Lower lobe of right lung (tissue), 2 donors: ENCODE data around the gene TRAP1. TPM values are rescaled to one million over a fixed set of nuclear protein-coding genes. Genes with fewer than 3 reads are reported as not detected.

Experiments used
- ATAC-seq, 2 donors: fragments of 200-7000 bp; cut with Tn5 transposase; one replicate each; pipeline ENCODE4 v1.9.1; 2020 to 2022; ENCODE audit warnings: mild to moderate bottlenecking in 2 of 2, moderate library complexity in 2 of 2
- DNase-seq: peaks from one replicate; pipeline ENCODE4 v3.0.0-alpha.2; 2020
- H3K27ac ChIP-seq: fragments of 200-600 bp; one replicate; pipeline ENCODE4 v1.8.0; 2022
- H3K27me3 ChIP-seq: fragments of 200-600 bp; one replicate; pipeline ENCODE4 v1.8.0; 2022; ENCODE audit warnings: low read depth
- H3K36me3 ChIP-seq: fragments of 200-600 bp; one replicate; pipeline ENCODE4 v1.8.0; 2022; ENCODE audit warnings: mild to moderate bottlenecking
- H3K4me1 ChIP-seq: fragments of 200-600 bp; one replicate; pipeline ENCODE4 v1.8.0; 2022
- H3K4me3 ChIP-seq: fragments of 200-600 bp; one replicate; pipeline ENCODE4 v1.8.0; 2022; ENCODE audit warnings: mild to moderate bottlenecking
- H3K9me3 ChIP-seq: fragments of 200-600 bp; one replicate; pipeline ENCODE4 v1.8.0; 2022
- intact Hi-C: fragments of 100-400 bp; cut with DNase I; formaldehyde crosslinking; loops from one replicate; pipeline ENCODE4 v1.11.0; 2022
- total RNA-seq: library from RNA; stranded (reverse); fragmentation: NEBNext Ultra II Directional; extraction: Animal tissue kit (Norgen Biotek cat#: 25700); gene quantifications from one replicate; pipeline ENCODE4 v1.2.1, GENCODE V29; 2021
- TF ChIP-seq, protein P1 (sequence below): fragments of 200-600 bp; IDR thresholded peaks from one replicate; pipeline ENCODE4 v1.8.0; 2022; ENCODE audit warnings: antibody characterized with exemption, mild to moderate bottlenecking
- donor health status: DM: no; HTN: yes; CAD: no; lungs with severe emphysema.

TRAP1 gene
- total RNA-seq, 1 donor from 2014 or later: 51.8 TPM

GRCh38 chr16:3698941-3699340, 18.4 kb downstream of the TRAP1 start:
- no peak overlapping the region for H3K27ac ChIP-seq
- no peaks in the 10 kb centered on the region for H3K4me1 ChIP-seq
- no peak overlapping the region for H3K4me3 ChIP-seq
- no peaks in the 10 kb centered on the region for H3K27me3 ChIP-seq
- intact Hi-C loops: no loop called here
- ATAC-seq (no peak), DNase-seq (no peak)
- no peaks in the 10 kb centered on the region for H3K9me3 ChIP-seq
- peaks cover 3% of the 10 kb centered on the region for H3K36me3 ChIP-seq
- TF ChIP-seq, protein P1, sequence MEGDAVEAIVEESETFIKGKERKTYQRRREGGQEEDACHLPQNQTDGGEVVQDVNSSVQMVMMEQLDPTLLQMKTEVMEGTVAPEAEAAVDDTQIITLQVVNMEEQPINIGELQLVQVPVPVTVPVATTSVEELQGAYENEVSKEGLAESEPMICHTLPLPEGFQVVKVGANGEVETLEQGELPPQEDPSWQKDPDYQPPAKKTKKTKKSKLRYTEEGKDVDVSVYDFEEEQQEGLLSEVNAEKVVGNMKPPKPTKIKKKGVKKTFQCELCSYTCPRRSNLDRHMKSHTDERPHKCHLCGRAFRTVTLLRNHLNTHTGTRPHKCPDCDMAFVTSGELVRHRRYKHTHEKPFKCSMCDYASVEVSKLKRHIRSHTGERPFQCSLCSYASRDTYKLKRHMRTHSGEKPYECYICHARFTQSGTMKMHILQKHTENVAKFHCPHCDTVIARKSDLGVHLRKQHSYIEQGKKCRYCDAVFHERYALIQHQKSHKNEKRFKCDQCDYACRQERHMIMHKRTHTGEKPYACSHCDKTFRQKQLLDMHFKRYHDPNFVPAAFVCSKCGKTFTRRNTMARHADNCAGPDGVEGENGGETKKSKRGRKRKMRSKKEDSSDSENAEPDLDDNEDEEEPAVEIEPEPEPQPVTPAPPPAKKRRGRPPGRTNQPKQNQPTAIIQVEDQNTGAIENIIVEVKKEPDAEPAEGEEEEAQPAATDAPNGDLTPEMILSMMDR: no peak

DNA sequence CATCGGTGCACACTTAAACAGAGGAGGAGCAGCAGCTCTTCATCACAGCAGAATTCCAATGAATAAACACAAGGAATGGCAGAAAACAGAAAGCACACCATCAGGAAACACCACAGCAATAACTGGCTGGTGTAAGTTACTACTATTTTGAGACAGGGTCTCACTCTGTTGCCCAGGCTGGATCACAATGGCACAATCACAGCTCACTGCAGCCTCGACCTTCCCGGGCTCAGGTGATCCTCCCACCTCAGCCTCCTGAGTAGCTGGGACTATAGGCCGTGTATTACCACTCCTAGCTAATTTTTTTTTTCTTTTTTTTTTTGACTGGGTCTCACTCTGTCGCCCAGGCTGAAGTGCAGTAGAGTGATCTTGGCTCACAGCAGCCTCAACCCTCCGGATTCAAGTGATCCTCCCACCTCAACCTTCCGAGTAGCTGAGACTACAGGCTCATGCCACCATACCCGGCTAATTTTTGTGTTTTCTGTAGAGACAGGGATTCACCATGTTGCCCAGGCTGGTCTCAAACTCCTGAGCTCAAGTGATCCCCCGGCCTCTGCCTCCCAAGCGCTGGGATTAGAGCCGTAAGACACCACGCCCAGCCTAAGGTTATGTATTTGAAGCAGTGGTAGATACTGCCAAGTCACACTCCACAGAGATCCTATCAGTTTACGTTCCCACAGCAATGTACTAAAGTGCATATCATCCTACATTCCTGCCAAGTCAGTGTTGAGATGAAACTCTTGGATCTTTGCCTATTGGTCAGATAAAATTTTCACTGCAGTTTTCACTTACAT, 20.7 kb downstream of the TRAP1 start:
- TF ChIP-seq, protein P1: no peak
- Histone ChIP-seq H3K4me1 (no peaks in the 10 kb centered on the region), H3K9me3 (no peaks in the 10 kb centered on the region), H3K36me3 (no peaks in the 10 kb centered on the region), H3K4me3 (no peak overlapping the region), H3K27me3 (no peaks in the 10 kb centered on the region), H3K27ac (no peak overlapping the region)
- no peak for ATAC-seq
- intact Hi-C loops: no loop called here
- no peak for DNase-seq

GRCh38 chr16:3695610-3696369, 21.5 kb downstream of the TRAP1 start:
- H3K4me3 ChIP-seq: no peak overlapping the region
- H3K27ac ChIP-seq: no peak overlapping the region
- TF ChIP-seq, protein P1: no peak
- H3K27me3 ChIP-seq: no peaks in the 10 kb centered on the region
- no peaks in the 10 kb centered on the region for H3K9me3 ChIP-seq
- ATAC-seq (peak in 1 of 2 donors; percentile 14), DNase-seq (no peak)
- no peaks in the 10 kb centered on the region for H3K36me3 ChIP-seq
- intact Hi-C loops: no loop called here
- peaks cover 4% of the 10 kb centered on the region for H3K4me1 ChIP-seq

DNA sequence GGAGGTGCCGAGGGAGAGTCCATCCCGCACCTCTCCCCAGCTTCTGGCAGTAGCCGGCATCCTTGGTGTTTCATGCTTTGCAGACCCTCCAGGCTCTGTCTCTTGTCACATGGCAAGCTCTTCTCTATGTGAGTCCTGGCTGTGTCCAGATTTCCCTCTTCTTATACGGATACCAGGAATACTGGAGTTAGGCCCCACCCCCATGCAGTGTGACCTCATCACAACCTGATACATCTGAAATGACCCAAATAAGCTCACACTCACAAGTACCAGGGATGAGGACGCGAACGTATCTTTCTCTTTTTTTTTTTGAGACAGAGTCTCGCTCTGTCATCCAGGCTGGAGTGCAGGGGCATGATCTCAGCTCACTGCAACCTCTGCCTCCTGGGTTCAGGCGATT, 23.3 kb downstream of the TRAP1 start:
- TF ChIP-seq, protein P1: no peak
- no peak overlapping the region for H3K27ac ChIP-seq
- ATAC-seq (no peak), DNase-seq (no peak)
- H3K36me3 ChIP-seq: no peaks in the 10 kb centered on the region
- peaks cover 12% of the 10 kb centered on the region for H3K4me1 ChIP-seq
- no peaks in the 10 kb centered on the region for H3K27me3 ChIP-seq
- intact Hi-C loops: no loop called here
- no peak overlapping the region for H3K4me3 ChIP-seq
- no peaks in the 10 kb centered on the region for H3K9me3 ChIP-seq

- intact Hi-C loops: no loop called here
- Histone ChIP-seq H3K27me3 (no peaks in the 10 kb centered on the region), H3K27ac (no peak overlapping the region), H3K9me3 (no peaks in the 10 kb centered on the region), H3K36me3 (peaks cover 20% of the 10 kb centered on the region), H3K4me3 (no peak overlapping the region), H3K4me1 (peaks cover 12% of the 10 kb centered on the region)
- TF ChIP-seq, protein P1: no peak
- ATAC-seq: no peak
- DNase-seq: no peak
Observed at GRCh38 chr16:3691761-3692160, 25.6 kb downstream of the TRAP1 start.
